Measurements from ENCODE around the gene CEP57L1.

DNA sequence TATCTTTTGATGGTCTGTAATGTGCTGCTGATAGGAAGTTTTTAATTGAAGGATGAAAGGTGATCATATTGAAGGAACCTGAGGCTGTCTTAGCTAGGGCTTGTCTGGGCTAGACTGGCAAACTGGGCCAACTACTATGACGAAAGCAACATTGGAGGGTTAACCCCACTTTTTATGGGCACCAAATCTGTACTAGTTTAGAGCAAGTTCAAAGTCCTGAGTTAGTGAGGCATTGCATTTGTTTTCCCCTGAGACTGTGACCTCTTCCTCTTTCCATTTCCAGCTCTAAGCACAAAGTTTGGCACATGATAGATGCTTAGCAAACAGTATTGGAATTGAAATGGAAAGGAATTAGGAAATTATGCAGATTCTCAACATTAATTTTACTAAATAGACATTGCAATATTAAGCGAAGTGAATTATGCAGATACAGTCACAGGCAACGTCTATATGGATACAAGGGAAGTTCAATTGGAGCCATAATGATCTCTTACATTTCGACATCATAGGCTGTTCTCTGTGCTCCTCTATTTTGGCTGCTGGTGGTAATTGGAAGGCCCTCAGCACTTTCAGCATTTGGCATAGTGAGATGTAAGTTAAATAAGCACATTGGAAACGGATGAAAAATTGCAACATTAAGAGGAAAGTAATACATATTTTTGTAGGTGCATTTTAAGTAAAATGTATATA is 22.2 kb downstream of the CEP57L1 start:
- TF ChIP-seq, protein P1, sequence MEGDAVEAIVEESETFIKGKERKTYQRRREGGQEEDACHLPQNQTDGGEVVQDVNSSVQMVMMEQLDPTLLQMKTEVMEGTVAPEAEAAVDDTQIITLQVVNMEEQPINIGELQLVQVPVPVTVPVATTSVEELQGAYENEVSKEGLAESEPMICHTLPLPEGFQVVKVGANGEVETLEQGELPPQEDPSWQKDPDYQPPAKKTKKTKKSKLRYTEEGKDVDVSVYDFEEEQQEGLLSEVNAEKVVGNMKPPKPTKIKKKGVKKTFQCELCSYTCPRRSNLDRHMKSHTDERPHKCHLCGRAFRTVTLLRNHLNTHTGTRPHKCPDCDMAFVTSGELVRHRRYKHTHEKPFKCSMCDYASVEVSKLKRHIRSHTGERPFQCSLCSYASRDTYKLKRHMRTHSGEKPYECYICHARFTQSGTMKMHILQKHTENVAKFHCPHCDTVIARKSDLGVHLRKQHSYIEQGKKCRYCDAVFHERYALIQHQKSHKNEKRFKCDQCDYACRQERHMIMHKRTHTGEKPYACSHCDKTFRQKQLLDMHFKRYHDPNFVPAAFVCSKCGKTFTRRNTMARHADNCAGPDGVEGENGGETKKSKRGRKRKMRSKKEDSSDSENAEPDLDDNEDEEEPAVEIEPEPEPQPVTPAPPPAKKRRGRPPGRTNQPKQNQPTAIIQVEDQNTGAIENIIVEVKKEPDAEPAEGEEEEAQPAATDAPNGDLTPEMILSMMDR (IDR thresholded peaks at IDR 0.05 in 2 of 3, conservative IDR thresholded peaks at IDR 0.05 in 1 of 3; ENCODE audit: borderline replicate concordance in 1 of 3, insufficient read depth in 1 of 3, low read depth in 2 of 3, low read length in 2 of 3), result no peak
- TF ChIP-seq RAD21 (IDR thresholded peaks at IDR 0.05; ENCODE audit: low read depth) (no peak), POLR2A (IDR thresholded peaks at IDR 0.05; ENCODE audit: borderline replicate concordance, extremely low read depth, insufficient read depth, insufficient read length) (no peak), SP1 (IDR thresholded peaks at IDR 0.05; ENCODE audit: low read depth) (no peak)
- TF ChIP-seq, protein P2, sequence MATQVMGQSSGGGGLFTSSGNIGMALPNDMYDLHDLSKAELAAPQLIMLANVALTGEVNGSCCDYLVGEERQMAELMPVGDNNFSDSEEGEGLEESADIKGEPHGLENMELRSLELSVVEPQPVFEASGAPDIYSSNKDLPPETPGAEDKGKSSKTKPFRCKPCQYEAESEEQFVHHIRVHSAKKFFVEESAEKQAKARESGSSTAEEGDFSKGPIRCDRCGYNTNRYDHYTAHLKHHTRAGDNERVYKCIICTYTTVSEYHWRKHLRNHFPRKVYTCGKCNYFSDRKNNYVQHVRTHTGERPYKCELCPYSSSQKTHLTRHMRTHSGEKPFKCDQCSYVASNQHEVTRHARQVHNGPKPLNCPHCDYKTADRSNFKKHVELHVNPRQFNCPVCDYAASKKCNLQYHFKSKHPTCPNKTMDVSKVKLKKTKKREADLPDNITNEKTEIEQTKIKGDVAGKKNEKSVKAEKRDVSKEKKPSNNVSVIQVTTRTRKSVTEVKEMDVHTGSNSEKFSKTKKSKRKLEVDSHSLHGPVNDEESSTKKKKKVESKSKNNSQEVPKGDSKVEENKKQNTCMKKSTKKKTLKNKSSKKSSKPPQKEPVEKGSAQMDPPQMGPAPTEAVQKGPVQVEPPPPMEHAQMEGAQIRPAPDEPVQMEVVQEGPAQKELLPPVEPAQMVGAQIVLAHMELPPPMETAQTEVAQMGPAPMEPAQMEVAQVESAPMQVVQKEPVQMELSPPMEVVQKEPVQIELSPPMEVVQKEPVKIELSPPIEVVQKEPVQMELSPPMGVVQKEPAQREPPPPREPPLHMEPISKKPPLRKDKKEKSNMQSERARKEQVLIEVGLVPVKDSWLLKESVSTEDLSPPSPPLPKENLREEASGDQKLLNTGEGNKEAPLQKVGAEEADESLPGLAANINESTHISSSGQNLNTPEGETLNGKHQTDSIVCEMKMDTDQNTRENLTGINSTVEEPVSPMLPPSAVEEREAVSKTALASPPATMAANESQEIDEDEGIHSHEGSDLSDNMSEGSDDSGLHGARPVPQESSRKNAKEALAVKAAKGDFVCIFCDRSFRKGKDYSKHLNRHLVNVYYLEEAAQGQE (IDR thresholded peaks at IDR 0.05; ENCODE audit: low read depth), result no peak
- TF ChIP-seq, protein P3, sequence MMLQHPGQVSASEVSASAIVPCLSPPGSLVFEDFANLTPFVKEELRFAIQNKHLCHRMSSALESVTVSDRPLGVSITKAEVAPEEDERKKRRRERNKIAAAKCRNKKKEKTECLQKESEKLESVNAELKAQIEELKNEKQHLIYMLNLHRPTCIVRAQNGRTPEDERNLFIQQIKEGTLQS (IDR thresholded peaks at IDR 0.05), result no peak

Data from HCT116 (cell line).